SK-N-SH (cell line): ENCODE results near the gene IVNS1ABP. TPM values are rescaled to one million over a fixed set of nuclear protein-coding genes. Genes with fewer than 3 reads are reported as not detected.

ENCODE experiments used
- CTCF ChIA-PET: fragments of 300-600, 350-600 bp; formaldehyde crosslinking; extraction: SDS; loops from one replicate; lab custom pipeline; 2021; lab: Yijun Ruan, JAX
- POLR2A ChIA-PET: fragments of 350-600 bp; sonication (Branson Sonifier 250); formaldehyde crosslinking; extraction: SDS; loops from one replicate; lab custom pipeline; 2020; ENCODE audit warnings: antibody characterized with exemption, inconsistent platforms; lab: Yijun Ruan, JAX
- DNase-seq: peaks from one replicate; pipeline ENCODE4 v3.0.0; 2012
- H2AFZ ChIP-seq: fragments of 200-600 bp; sonication (generic); 2 replicates; pipeline ENCODE4 v1.8.1; 2016; ENCODE audit warnings: antibody characterized with exemption, mild to moderate bottlenecking, low read depth
- H3F3A ChIP-seq: fragments of 200-600 bp; sonication (generic); replicated peaks from 2 replicates; pipeline ENCODE3; 2016; ENCODE audit warnings: antibody characterized with exemption, mild to moderate bottlenecking; ENCODE audit not compliant: insufficient read depth
- H3K27ac ChIP-seq, 2 experiments: fragments of 200-500 bp in 1 of 2; fragments of 200-600 bp in 1 of 2; sonication (Bioruptor generic) in 1 of 2; sonication (generic), shearing (Covaris generic) in 1 of 2; 2 replicates each; pipeline versions ENCODE4 v1.5.1 to v1.6.1; 2014 to 2016; ENCODE audit warnings: low read depth in 2 of 2, inconsistent platforms in 1 of 2, low read length in 1 of 2, mild to moderate bottlenecking in 1 of 2, mixed read lengths in 1 of 2
- H3K27me3 ChIP-seq: fragments of 200-600 bp; sonication (generic), shearing (Covaris generic); 2 replicates; pipeline ENCODE4 v1.6.1; 2016; ENCODE audit warnings: mixed run types; ENCODE audit not compliant: insufficient read depth
- H3K36me3 ChIP-seq, 2 experiments: fragments of 200-500 bp in 1 of 2; fragments of 200-600 bp in 1 of 2; sonication (Bioruptor generic) in 1 of 2; sonication (generic) in 1 of 2; replicated peaks in 1 of 2; 2 replicates each; pipeline versions ENCODE3 to v1.5.1; 2014 to 2016; ENCODE audit warnings: low read length in 1 of 2, mild to moderate bottlenecking in 1 of 2; ENCODE audit not compliant: insufficient read depth in 2 of 2, control insufficient read depth in 1 of 2
- H3K4me1 ChIP-seq, 2 experiments: fragments of 200-500 bp in 1 of 2; fragments of 200-600 bp in 1 of 2; sonication (Bioruptor generic) in 1 of 2; sonication (generic), shearing (Covaris generic) in 1 of 2; 2 replicates each; pipeline versions ENCODE4 v1.5.1 to v1.6.1; 2014 to 2016; ENCODE audit warnings: low read depth in 1 of 2, low read length in 1 of 2, mixed run types in 1 of 2; ENCODE audit not compliant: insufficient read depth in 2 of 2, control insufficient read depth in 1 of 2
- H3K4me2 ChIP-seq: fragments of 200-600 bp; sonication (generic), shearing (Covaris generic); 2 replicates; pipeline ENCODE4 v1.6.1; 2017; ENCODE audit warnings: mixed run types
- H3K4me3 ChIP-seq, 2 experiments: fragments of 200-500 bp in 1 of 2; fragments of 200-600 bp in 1 of 2; sonication (Bioruptor generic) in 1 of 2; sonication (generic), shearing (Covaris generic) in 1 of 2; 2 replicates each; pipeline versions ENCODE4 v1.5.1 to v1.8.1; 2014 to 2016; ENCODE audit warnings: low read depth in 2 of 2, inconsistent platforms in 1 of 2, low read length in 1 of 2, mild to moderate bottlenecking in 1 of 2, mixed read lengths in 1 of 2, moderate library complexity in 1 of 2
- H3K79me2 ChIP-seq: fragments of 200-600 bp; sonication (generic); 2 replicates; pipeline ENCODE4 v1.8.1; 2017; ENCODE audit warnings: mild to moderate bottlenecking; ENCODE audit not compliant: insufficient read depth
- H3K9ac ChIP-seq: fragments of 200-600 bp; sonication (generic); 2 replicates; pipeline ENCODE4 v1.6.1; 2017; ENCODE audit warnings: mixed run types
- H3K9me2 ChIP-seq: fragments of 200-600 bp; sonication (generic); 2 replicates; pipeline ENCODE4 v1.6.1; 2017; ENCODE audit warnings: mixed run types
- H3K9me3 ChIP-seq: fragments of 200-600 bp; sonication (generic); 2 replicates; pipeline ENCODE4 v1.6.1; 2017; ENCODE audit warnings: mixed run types, mild to moderate bottlenecking, moderate library complexity
- H4K20me1 ChIP-seq: fragments of 200-600 bp; sonication (generic); 2 replicates; pipeline ENCODE4 v1.6.1; 2017; ENCODE audit warnings: mild to moderate bottlenecking, mixed run types; ENCODE audit not compliant: insufficient read depth
- CHD2 ChIP-seq: fragments of 150-350 bp; IDR thresholded peaks from 2 replicates; pipeline ENCODE4 v1.6.1; 2018; ENCODE audit warnings: low read length; ENCODE audit not compliant: partially characterized antibody
- ELF1 ChIP-seq: IDR thresholded peaks from 2 replicates; pipeline ENCODE4 v1.4.0; 2012
- EP300 ChIP-seq, 2 experiments: IDR thresholded peaks; 2 replicates each; pipeline versions ENCODE4 v1.4.0 to v1.6.1; 2012; ENCODE audit warnings: borderline replicate concordance in 1 of 2, low read depth in 1 of 2, low read length in 1 of 2
- EZH2phosphoT487 ChIP-seq: fragments of 200-600 bp; sonication (generic); IDR thresholded peaks from 2 replicates; pipeline ENCODE4 v1.6.1; 2017; ENCODE audit warnings: low read depth, mixed run types, mild to moderate bottlenecking, antibody characterized with exemption, moderate library complexity, borderline replicate concordance
- GATA2 ChIP-seq: sonication (generic); formaldehyde crosslinking; IDR thresholded peaks from 2 replicates; pipeline ENCODE4 v1.5.0; 2020; ENCODE audit warnings: mild to moderate bottlenecking, missing genetic modification reagents
- JUND ChIP-seq: IDR thresholded peaks from 2 replicates; pipeline ENCODE4 v1.4.0; 2012
- MEF2A ChIP-seq: IDR thresholded peaks from 2 replicates; pipeline ENCODE4 v1.4.0; 2012; ENCODE audit warnings: low read depth, borderline replicate concordance
- MXI1 ChIP-seq: IDR thresholded peaks from 2 replicates; pipeline ENCODE4 v1.6.1; 2012; ENCODE audit warnings: mild to moderate bottlenecking, low read depth, low read length, improper control_type of control experiment
- NRF1 ChIP-seq: IDR thresholded peaks from 2 replicates; pipeline ENCODE4 v1.6.1; 2012; ENCODE audit warnings: low read depth, mild to moderate bottlenecking, low read length
- POLR2AphosphoS5 ChIP-seq: IDR thresholded peaks from 2 replicates; pipeline ENCODE4 v1.6.1; 2012; ENCODE audit warnings: low read depth, low read length
- RCOR1 ChIP-seq: fragments of 150-350 bp; IDR thresholded peaks from 2 replicates; pipeline ENCODE4 v1.6.1; 2017; ENCODE audit warnings: antibody characterized with exemption, low read length
- RFX5 ChIP-seq: IDR thresholded peaks from 2 replicates; pipeline ENCODE4 v1.6.1; 2012; ENCODE audit warnings: mild to moderate bottlenecking, improper control_type of control experiment, low read length
- SIN3A ChIP-seq: IDR thresholded peaks from 2 replicates; pipeline ENCODE4 v1.6.1; 2012; ENCODE audit warnings: low read depth, mild to moderate bottlenecking, low read length, moderate library complexity, borderline replicate concordance
- SMC3 ChIP-seq: IDR thresholded peaks from 2 replicates; pipeline ENCODE4 v1.6.1; 2012; ENCODE audit warnings: low read depth, low read length, improper control_type of control experiment
- TAF1 ChIP-seq: IDR thresholded peaks from 2 replicates; pipeline ENCODE4 v1.6.1; 2012; ENCODE audit warnings: low read depth, mild to moderate bottlenecking, low read length, moderate library complexity, borderline replicate concordance
- TCF12 ChIP-seq: IDR thresholded peaks from 2 replicates; pipeline ENCODE4 v1.4.0; 2012
- TEAD4 ChIP-seq: IDR thresholded peaks from 2 replicates; pipeline ENCODE4 v1.4.0; 2012; ENCODE audit warnings: mild to moderate bottlenecking, borderline replicate concordance; ENCODE audit not compliant: insufficient read depth
- WGBS: methylation state at CpG from one replicate; pipeline ENCODE4 v1.1.6; 2017; ENCODE audit warnings: low lambda C conversion rate; 5-methylcytosine and 5-hydroxymethylcytosine counted together
- polyA plus RNA-seq, 3 experiments: library from polyadenylated mRNA; depleted of rRNA; stranded (reverse); fragments of >200 nt; gene quantifications; 2 replicates each; pipeline ENCODE4 v1.2.3, GENCODE V29; 2012
- TF ChIP-seq, protein P1 (sequence below): fragments of 150-350 bp; IDR thresholded peaks from 2 replicates; pipeline ENCODE4 v1.6.1; 2016; ENCODE audit warnings: mild to moderate bottlenecking, low read depth, low read length
- TF ChIP-seq, protein P2 (sequence below): IDR thresholded peaks from 2 replicates; pipeline ENCODE4 v1.4.0; 2012; ENCODE audit warnings: low read depth
- TF ChIP-seq, protein P3 (sequence below): IDR thresholded peaks from 2 replicates; pipeline ENCODE4 v1.4.0; 2012; ENCODE audit warnings: low read depth, borderline replicate concordance
- TF ChIP-seq, protein P4 (sequence below): fragments of 150-350 bp; IDR thresholded peaks from 2 replicates; pipeline ENCODE4 v1.6.1; 2017; ENCODE audit warnings: antibody characterized with exemption, low read length, low read depth, borderline replicate concordance

Gene IVNS1ABP
- polyA plus RNA-seq, 1 of the 3 experiments (the other 2 are of a cell fraction) = 24.5 TPM

DNA sequence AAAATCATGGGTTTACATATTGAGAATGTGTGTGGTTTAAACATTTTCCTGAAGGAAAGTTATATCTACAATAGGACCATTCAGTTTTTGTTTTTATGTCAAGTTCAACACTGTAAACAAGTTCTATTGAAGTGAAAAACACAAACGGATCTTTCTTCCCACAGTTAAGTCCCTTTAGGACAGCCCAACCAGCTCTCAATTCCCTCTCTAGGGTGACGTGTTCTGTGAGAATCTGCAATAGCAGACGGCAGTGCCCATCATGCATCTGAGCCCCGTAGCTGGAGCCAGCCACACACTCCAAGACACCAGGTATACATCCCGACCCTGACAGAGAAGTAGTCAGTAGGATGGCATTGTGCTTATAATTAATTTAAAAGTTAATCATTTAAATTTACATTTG is 26.3 kb upstream of the IVNS1ABP start:
- no peak for TF ChIP-seq EZH2phosphoT487
- TF ChIP-seq, protein P1, sequence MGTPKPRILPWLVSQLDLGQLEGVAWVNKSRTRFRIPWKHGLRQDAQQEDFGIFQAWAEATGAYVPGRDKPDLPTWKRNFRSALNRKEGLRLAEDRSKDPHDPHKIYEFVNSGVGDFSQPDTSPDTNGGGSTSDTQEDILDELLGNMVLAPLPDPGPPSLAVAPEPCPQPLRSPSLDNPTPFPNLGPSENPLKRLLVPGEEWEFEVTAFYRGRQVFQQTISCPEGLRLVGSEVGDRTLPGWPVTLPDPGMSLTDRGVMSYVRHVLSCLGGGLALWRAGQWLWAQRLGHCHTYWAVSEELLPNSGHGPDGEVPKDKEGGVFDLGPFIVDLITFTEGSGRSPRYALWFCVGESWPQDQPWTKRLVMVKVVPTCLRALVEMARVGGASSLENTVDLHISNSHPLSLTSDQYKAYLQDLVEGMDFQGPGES = no peak
- TF ChIP-seq RFX5 = no peak
- TF ChIP-seq TAF1 = no peak
- no peak for TF ChIP-seq TCF12
- no peak for TF ChIP-seq GATA2 (CRISPR knock-in tag)
- no peak for TF ChIP-seq CHD2
- TF ChIP-seq SIN3A = no peak
- TF ChIP-seq SMC3 = no peak
- no peak for TF ChIP-seq JUND
- TF ChIP-seq ELF1 = no peak
- TF ChIP-seq, protein P2, sequence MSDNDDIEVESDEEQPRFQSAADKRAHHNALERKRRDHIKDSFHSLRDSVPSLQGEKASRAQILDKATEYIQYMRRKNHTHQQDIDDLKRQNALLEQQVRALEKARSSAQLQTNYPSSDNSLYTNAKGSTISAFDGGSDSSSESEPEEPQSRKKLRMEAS = no peak
- no peaks in the 10 kb centered on the region for H3K9me3 ChIP-seq
- DNase-seq = no peak
- no peak overlapping the region for H3K4me2 ChIP-seq
- H3K27me3 ChIP-seq = no peaks in the 10 kb centered on the region
- H3K9me2 ChIP-seq = no peaks in the 10 kb centered on the region
- POLR2A ChIA-PET = no interaction called here
- no peaks in the 10 kb centered on the region for H4K20me1 ChIP-seq
- H3K79me2 ChIP-seq = no peaks in the 10 kb centered on the region
- no peaks in the 10 kb centered on the region for H3F3A ChIP-seq
- 72% methylated on average over 5 of the region's 5 CpGs for WGBS
- CTCF ChIA-PET = no interaction called here
- no peak overlapping the region for H3K27ac ChIP-seq
- no peaks in the 10 kb centered on the region; a peak in 2 of 4 replicates for H3K4me1 ChIP-seq
- H3K4me3 ChIP-seq = no peak overlapping the region
- no peak overlapping the region for H3K9ac ChIP-seq
- no peak overlapping the region for H2AFZ ChIP-seq
- no peaks in the 10 kb centered on the region for H3K36me3 ChIP-seq

DNA sequence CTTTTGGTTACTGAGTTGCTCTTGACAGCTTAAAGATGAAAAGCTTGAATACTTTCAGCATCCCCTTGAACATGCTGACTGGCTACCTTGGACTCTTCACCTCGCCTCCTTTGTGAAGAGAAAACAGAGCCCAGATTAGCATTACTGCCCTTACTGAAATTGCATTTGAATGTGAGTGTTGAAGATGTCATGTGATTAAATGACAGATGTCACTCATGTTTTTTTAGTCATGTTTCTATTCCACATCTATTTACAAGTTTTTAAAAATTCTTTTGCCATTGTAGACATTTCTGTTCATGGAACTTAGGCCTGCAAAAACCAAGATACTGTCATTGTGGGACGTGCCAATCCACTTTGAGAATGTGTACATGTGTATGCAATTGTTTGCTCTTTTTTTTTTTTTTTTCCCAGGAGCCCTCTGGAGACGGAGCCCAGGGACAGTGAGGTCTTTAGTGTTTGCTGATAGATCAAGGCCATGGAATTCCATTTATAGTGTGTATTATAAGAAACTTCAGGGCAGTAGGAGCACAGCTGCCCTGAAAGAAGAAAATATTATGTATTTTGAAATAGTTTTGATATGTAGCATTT is 25.7 kb upstream of the IVNS1ABP start:
- no peak overlapping the region for H3K27ac ChIP-seq
- DNase-seq = no peak
- no peaks in the 10 kb centered on the region for H3K9me3 ChIP-seq
- H3K79me2 ChIP-seq = no peaks in the 10 kb centered on the region
- no peaks in the 10 kb centered on the region for H3K27me3 ChIP-seq
- ChIA-PET POLR2A (no interaction called here), CTCF (no interaction called here)
- H3F3A ChIP-seq = no peaks in the 10 kb centered on the region
- TF ChIP-seq TEAD4 = no peak
- no peak for TF ChIP-seq MEF2A
- TF ChIP-seq, protein P2 = no peak
- TF ChIP-seq, protein P3, sequence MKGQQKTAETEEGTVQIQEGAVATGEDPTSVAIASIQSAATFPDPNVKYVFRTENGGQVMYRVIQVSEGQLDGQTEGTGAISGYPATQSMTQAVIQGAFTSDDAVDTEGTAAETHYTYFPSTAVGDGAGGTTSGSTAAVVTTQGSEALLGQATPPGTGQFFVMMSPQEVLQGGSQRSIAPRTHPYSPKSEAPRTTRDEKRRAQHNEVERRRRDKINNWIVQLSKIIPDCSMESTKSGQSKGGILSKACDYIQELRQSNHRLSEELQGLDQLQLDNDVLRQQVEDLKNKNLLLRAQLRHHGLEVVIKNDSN = no peak
- no peak for TF ChIP-seq GATA2 (CRISPR knock-in tag)
- TF ChIP-seq EP300 (IDR thresholded peaks at IDR 0.05; ENCODE audit: borderline replicate concordance in 1 of 2, low read depth in 1 of 2, low read length in 1 of 2) = no peak
- no peak for TF ChIP-seq ELF1
- TF ChIP-seq NRF1 = no peak
- TF ChIP-seq RFX5 = no peak
- no peak for TF ChIP-seq MXI1
- TF ChIP-seq TAF1 = no peak
- TF ChIP-seq SMC3 = no peak
- TF ChIP-seq POLR2AphosphoS5 = no peak
- TF ChIP-seq, protein P4, sequence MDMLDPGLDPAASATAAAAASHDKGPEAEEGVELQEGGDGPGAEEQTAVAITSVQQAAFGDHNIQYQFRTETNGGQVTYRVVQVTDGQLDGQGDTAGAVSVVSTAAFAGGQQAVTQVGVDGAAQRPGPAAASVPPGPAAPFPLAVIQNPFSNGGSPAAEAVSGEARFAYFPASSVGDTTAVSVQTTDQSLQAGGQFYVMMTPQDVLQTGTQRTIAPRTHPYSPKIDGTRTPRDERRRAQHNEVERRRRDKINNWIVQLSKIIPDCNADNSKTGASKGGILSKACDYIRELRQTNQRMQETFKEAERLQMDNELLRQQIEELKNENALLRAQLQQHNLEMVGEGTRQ = no peak
- TF ChIP-seq, protein P1 = no peak
- no peak for TF ChIP-seq TCF12
- no peak for TF ChIP-seq RCOR1
- no peak for TF ChIP-seq CHD2
- no peaks in the 10 kb centered on the region for H3K9me2 ChIP-seq
- H3K36me3 ChIP-seq = no peaks in the 10 kb centered on the region
- WGBS = 68% methylated on average over 3 of the region's 3 CpGs
- no peak overlapping the region for H3K9ac ChIP-seq
- H3K4me2 ChIP-seq = no peak overlapping the region
- no peaks in the 10 kb centered on the region for H4K20me1 ChIP-seq
- H2AFZ ChIP-seq = no peak overlapping the region
- H3K4me1 ChIP-seq = no peaks in the 10 kb centered on the region; a peak in 2 of 4 replicates
- H3K4me3 ChIP-seq = no peak overlapping the region
